HepG2 (cell line): ENCODE data around the gene SLC44A4. TPM values are rescaled to one million over a fixed set of nuclear protein-coding genes. Genes with fewer than 3 reads are reported as not detected.

Experiments
- ATAC-seq: fragments of 200-7000 bp; cut with Tn5 transposase; 3 replicates; pipeline ENCODE4 v1.9.1; 2020; ENCODE audit warnings: mild to moderate bottlenecking, moderate library complexity
- BruUV-seq: library from RNA; stranded (reverse); fragments of 400-500 nt; replicated peaks from 2 replicates; lab custom pipeline; 2021; lab: Mats Ljungman, UMichigan
- CTCF ChIA-PET: fragments of 300-600 bp; formaldehyde crosslinking; extraction: SDS; loops from one replicate; lab custom pipeline; 2021; ENCODE audit warnings: low total read pairs, inconsistent platforms, low intra/inter-chr PET ratio; lab: Yijun Ruan, JAX
- POLR2A ChIA-PET: fragments of 350-600 bp; sonication (Branson Sonifier 250); formaldehyde crosslinking; loops from one replicate; lab custom pipeline; 2020; ENCODE audit warnings: antibody characterized with exemption, inconsistent platforms; lab: Yijun Ruan, JAX
- DNase-seq: peaks from one replicate; pipeline ENCODE4 v3.0.0-alpha.2; 2015; ENCODE audit warnings: low spot score
- FAIRE-seq: peaks from 3 replicates; lab custom pipeline; 2011; peaks lifted over from hg19 to GRCh38; lab: Jason Lieb, UNC
- H2AFZ ChIP-seq: one replicate; pipeline ENCODE4 v1.6.1; 2011; ENCODE audit warnings: low read length, inconsistent platforms
- H3K27ac ChIP-seq: fragments of 300-600 bp; 3 replicates; pipeline ENCODE4 v1.8.0; 2011; ENCODE audit warnings: mixed run types, mild to moderate bottlenecking, mixed read lengths, low read length, inconsistent platforms; ENCODE audit not compliant: insufficient read depth; ENCODE audit errors: extremely low read length
- H3K27me3 ChIP-seq, 2 experiments: fragments of 200-600 bp in 1 of 2; 2 replicates in 1 of 2; 3 replicates in 1 of 2; pipeline versions ENCODE4 v1.6.0 to v1.8.0; 2011; ENCODE audit warnings: low read length in 2 of 2, mild to moderate bottlenecking in 2 of 2, moderate library complexity in 2 of 2, inconsistent platforms in 1 of 2; ENCODE audit not compliant: insufficient read depth in 2 of 2, control insufficient read depth in 1 of 2
- H3K36me3 ChIP-seq, 2 experiments: fragments of 200-600 bp in 1 of 2; replicated peaks in 1 of 2; 2 replicates in 1 of 2; 3 replicates in 1 of 2; pipeline versions ENCODE4 v1.5.1 to v1.8.0; 2011; ENCODE audit warnings: low read length in 2 of 2, inconsistent platforms in 1 of 2; ENCODE audit not compliant: insufficient read depth in 2 of 2, control insufficient read depth in 1 of 2
- H3K4me1 ChIP-seq: 2 replicates; pipeline ENCODE4 v1.5.1; 2012; ENCODE audit warnings: low read length, inconsistent platforms; ENCODE audit not compliant: insufficient read depth
- H3K4me2 ChIP-seq: 2 replicates; pipeline ENCODE4 v1.6.0; 2011; ENCODE audit warnings: low read depth, low read length, inconsistent platforms
- H3K4me3 ChIP-seq, 3 experiments: fragments of 200-600 bp in 1 of 3; sonication (generic), shearing (Covaris generic) in 1 of 3; replicated peaks in 1 of 3; 2 replicates each; pipeline ENCODE4 v1.5.1; 2011 to 2016; ENCODE audit warnings: low read length in 3 of 3, inconsistent platforms in 2 of 3, low read depth in 2 of 3, mild to moderate bottlenecking in 2 of 3, control low read depth in 1 of 3, mixed read lengths in 1 of 3; ENCODE audit not compliant: insufficient read depth in 1 of 3
- H3K79me2 ChIP-seq: one replicate; pipeline ENCODE4 v1.6.1; 2011; ENCODE audit warnings: low read length, inconsistent platforms; ENCODE audit not compliant: insufficient read depth
- H3K9ac ChIP-seq: 2 replicates; pipeline ENCODE4 v1.6.0; 2011; ENCODE audit warnings: mild to moderate bottlenecking, low read depth, low read length, inconsistent platforms; ENCODE audit not compliant: insufficient read depth
- H3K9me3 ChIP-seq: 2 replicates; pipeline ENCODE4 v1.5.1; 2012; ENCODE audit warnings: mild to moderate bottlenecking, low read length
- H4K20me1 ChIP-seq: 2 replicates; pipeline ENCODE4 v1.6.0; 2011; ENCODE audit warnings: inconsistent platforms, mild to moderate bottlenecking, low read length, moderate library complexity; ENCODE audit not compliant: insufficient read depth
- ATF6 ChIP-seq: sonication (generic); formaldehyde crosslinking; conservative IDR thresholded peaks from 2 replicates; pipeline ENCODE4 v1.4.0; 2020; ENCODE audit warnings: missing genetic modification reagents
- FIP1L1 ChIP-seq: fragments of 200-400 bp; formaldehyde crosslinking; IDR thresholded peaks from 2 replicates; pipeline ENCODE4 v1.6.1; 2018; ENCODE audit warnings: low read depth, mild to moderate bottlenecking, low read length, moderate library complexity, borderline replicate concordance; ENCODE audit not compliant: insufficient read depth
- FOXC1 ChIP-seq: sonication (generic); formaldehyde crosslinking; IDR thresholded peaks from 2 replicates; pipeline ENCODE4 v1.8.0; 2022; ENCODE audit warnings: mild to moderate bottlenecking, missing genetic modification reagents, borderline replicate concordance
- HDAC1 ChIP-seq: sonication (generic); formaldehyde crosslinking; IDR thresholded peaks from 2 replicates; pipeline ENCODE4 v1.5.1; 2020; ENCODE audit warnings: mild to moderate bottlenecking, missing genetic modification reagents
- HNF4A ChIP-seq: sonication (generic); formaldehyde crosslinking; IDR thresholded peaks from 2 replicates; pipeline ENCODE4 v1.4.0; 2020; ENCODE audit warnings: missing genetic modification reagents
- HNRNPUL1 ChIP-seq: fragments of 200-400 bp; formaldehyde crosslinking; IDR thresholded peaks from 2 replicates; pipeline ENCODE4 v1.6.1; 2017; ENCODE audit warnings: low read depth, mild to moderate bottlenecking, low read length, moderate library complexity
- IRF2 ChIP-seq: IDR thresholded peaks from 2 replicates; pipeline ENCODE4 v1.6.1; 2018; ENCODE audit warnings: missing genetic modification reagents, missing compliant biosample characterization
- IRF9 ChIP-seq: sonication (generic); formaldehyde crosslinking; IDR thresholded peaks from 2 replicates; pipeline ENCODE4 v1.8.0; 2022; ENCODE audit warnings: missing genetic modification reagents, mild to moderate bottlenecking, borderline replicate concordance
- MTF2 ChIP-seq: sonication (generic); formaldehyde crosslinking; IDR thresholded peaks from 2 replicates; pipeline ENCODE4 v1.5.0; 2020; ENCODE audit warnings: missing genetic modification reagents, borderline replicate concordance
- NONO ChIP-seq, 2 experiments: fragments of 450-650 bp in 1 of 2; sonication (generic) in 1 of 2; formaldehyde crosslinking in 1 of 2; IDR thresholded peaks in 1 of 2; conservative IDR thresholded peaks in 1 of 2; 2 replicates each; pipeline versions ENCODE4 v1.6.1 to v1.8.0; 2017 to 2022; ENCODE audit warnings: mild to moderate bottlenecking in 1 of 2, missing genetic modification reagents in 1 of 2, moderate library complexity in 1 of 2
- NR2F1 ChIP-seq, 2 experiments: fragments of 450-650 bp in 1 of 2; formaldehyde crosslinking in 1 of 2; IDR thresholded peaks; 2 replicates each; pipeline versions ENCODE4 v1.5.0 to v1.6.1; 2016 to 2020; ENCODE audit warnings: mild to moderate bottlenecking in 1 of 2, missing compliant biosample characterization in 1 of 2, missing genetic modification reagents in 1 of 2, moderate library complexity in 1 of 2
- NR3C1 ChIP-seq: sonication (generic); formaldehyde crosslinking; IDR thresholded peaks from 2 replicates; pipeline ENCODE4 v1.4.0; 2020; ENCODE audit warnings: missing genetic modification reagents
- PRMT3 ChIP-seq: sonication (generic); formaldehyde crosslinking; IDR thresholded peaks from 2 replicates; pipeline ENCODE4 v1.8.1; 2022; ENCODE audit warnings: low read depth, mild to moderate bottlenecking, moderate library complexity, missing genetic modification reagents, borderline replicate concordance
- SMAD3 ChIP-seq: sonication (generic); formaldehyde crosslinking; IDR thresholded peaks from 2 replicates; pipeline ENCODE4 v1.4.0; 2020; ENCODE audit warnings: missing genetic modification reagents
- ZBTB43 ChIP-seq: sonication (generic); formaldehyde crosslinking; conservative IDR thresholded peaks from 2 replicates; pipeline ENCODE4 v1.4.0; 2020; ENCODE audit warnings: missing genetic modification reagents
- ZFY ChIP-seq: sonication (generic); formaldehyde crosslinking; IDR thresholded peaks from 2 replicates; pipeline ENCODE4 v1.4.0; 2020; ENCODE audit warnings: missing genetic modification reagents
- ZNF225 ChIP-seq: sonication (generic); formaldehyde crosslinking; IDR thresholded peaks from 2 replicates; pipeline ENCODE4 v1.4.0; 2020; ENCODE audit warnings: mild to moderate bottlenecking, missing genetic modification reagents
- ZNF230 ChIP-seq: sonication (generic); formaldehyde crosslinking; IDR thresholded peaks from 2 replicates; pipeline ENCODE4 v1.4.0; 2020; ENCODE audit warnings: mild to moderate bottlenecking, missing genetic modification reagents
- ZNF30 ChIP-seq: sonication (generic); formaldehyde crosslinking; IDR thresholded peaks from 2 replicates; pipeline ENCODE4 v1.5.0; 2020; ENCODE audit warnings: mild to moderate bottlenecking, missing genetic modification reagents
- WGBS: methylation state at CpG from one replicate; pipeline ENCODE4 v1.1.6; 2017; ENCODE audit warnings: low lambda C conversion rate; 5-methylcytosine and 5-hydroxymethylcytosine counted together
- in situ Hi-C: cut with HindIII; loops from 2 replicates; pipeline ENCODE4 v1.10.0; 2017; ENCODE audit warnings: low pct_unique_long_range_greater_than_20kb; ENCODE audit not compliant: extremely low pct_ligation_motif_present
- intact Hi-C: fragments of 100-400 bp; cut with micrococcal nuclease; formaldehyde crosslinking; loops from one replicate; pipeline ENCODE4 v1.10.0; 2022; ENCODE audit not compliant: unreplicated experiment
- polyA plus RNA-seq, 8 experiments: library from polyadenylated mRNA; depleted of rRNA in 3 of 8; stranded (reverse) in 7 of 8; unstranded in 1 of 8; fragments of >200 nt; fragmentation: Illumina TruSeq in 4 of 8; extraction: Trizol in 4 of 8; gene quantifications; 2 replicates each; pipeline versions ENCODE4 v1.2.1 to v1.2.3, GENCODE V29; 2011 to 2016; ENCODE audit warnings: low read depth in 4 of 8, missing spikeins in 1 of 8, mixed read lengths in 1 of 8; ENCODE audit not compliant: insufficient read depth in 1 of 8
- total RNA-seq, 5 experiments: library from RNA; depleted of rRNA; stranded (reverse); fragments of >200 nt; fragmentation: Illumina TruSeq; extraction: Trizol; gene quantifications; 2 replicates each; pipeline ENCODE4 v1.2.3, GENCODE V29; 2016; ENCODE audit warnings: low read depth in 1 of 5

Gene SLC44A4
- total and polyA plus RNA-seq, 2 of the 13 experiments (the other 11 are each of a cell fraction or from before 2014, with no cell fraction given), result 3.5 to 5.9 TPM

GRCh38 chr6:31874836-31875572, 3.8 kb downstream of the SLC44A4 start:
- ChIA-PET CTCF (no interaction called here), POLR2A (interaction anchor here (0.5 to 7.2 kb wide), 7 partner anchors 9 to 136 kb away, joined by 3 to 103 read pairs (median 4); partner anchors contain the start of genes NEU1 and VARS1)
- peaks cover 3 to 5% of the 10 kb centered on the region in 2 experiments; a peak in 2 of 5 replicates for H3K36me3 ChIP-seq
- BruUV-seq, result no TSS peak
- H3K4me3 ChIP-seq, result no peak overlapping the region
- intact Hi-C loops (no loop called here), in situ Hi-C loops (no loop called here)
- no peak overlapping the region for H3K9ac ChIP-seq
- no peak for DNase-seq
- no peak overlapping the region for H2AFZ ChIP-seq
- H3K9me3 ChIP-seq, result no peaks in the 10 kb centered on the region
- no peak overlapping the region for H3K4me2 ChIP-seq
- H3K4me1 ChIP-seq, result peaks cover 60% of the 10 kb centered on the region
- no peaks in the 10 kb centered on the region for H3K79me2 ChIP-seq
- no peaks in the 10 kb centered on the region for H3K27me3 ChIP-seq
- WGBS, result 32% methylated on average over 5 of the region's 5 CpGs
- no peak overlapping the region for H3K27ac ChIP-seq
- TF ChIP-seq NR3C1 (CRISPR knock-in tag), result no peak
- no peak for TF ChIP-seq MTF2 (CRISPR knock-in tag)
- no peak for TF ChIP-seq ZNF30
- TF ChIP-seq ATF6 (CRISPR knock-in tag), result no peak
- TF ChIP-seq IRF2 (CRISPR knock-in tag), result no peak
- TF ChIP-seq ZFY (CRISPR knock-in tag), result no peak
- no peak for TF ChIP-seq FOXC1 (CRISPR knock-in tag)
- no peak for TF ChIP-seq HNF4A (CRISPR knock-in tag)
- TF ChIP-seq PRMT3 (CRISPR knock-in tag), result no peak
- no peak for TF ChIP-seq ZNF230
- TF ChIP-seq ZNF225 (CRISPR knock-in tag), result no peak
- no peak for TF ChIP-seq IRF9 (CRISPR knock-in tag)
- no peak for TF ChIP-seq NR2F1 (CRISPR knock-in tag; IDR thresholded peaks at IDR 0.05)
- no peak for TF ChIP-seq HDAC1 (CRISPR knock-in tag)
- no peak for TF ChIP-seq SMAD3
- no peak for TF ChIP-seq FIP1L1
- TF ChIP-seq HNRNPUL1, result no peak
- no peak for TF ChIP-seq ZBTB43 (CRISPR knock-in tag)
- TF ChIP-seq NONO (IDR thresholded peaks at IDR 0.05), result no peak
- TF ChIP-seq NONO (CRISPR knock-in tag; conservative IDR thresholded peaks at IDR 0.05), result no peak
- H4K20me1 ChIP-seq, result no peaks in the 10 kb centered on the region
- no peak for FAIRE-seq
- ATAC-seq, result no peak
